NCI-H187 treated with DMSO at 0.1 percent for 48 hours (cell line): ENCODE measurements around the gene SWAP70.

Experiments
- DNase-seq: peaks from one replicate; lab custom pipeline; 2025; lab: John Stamatoyannopoulos, UW

SWAP70 gene

DNA sequence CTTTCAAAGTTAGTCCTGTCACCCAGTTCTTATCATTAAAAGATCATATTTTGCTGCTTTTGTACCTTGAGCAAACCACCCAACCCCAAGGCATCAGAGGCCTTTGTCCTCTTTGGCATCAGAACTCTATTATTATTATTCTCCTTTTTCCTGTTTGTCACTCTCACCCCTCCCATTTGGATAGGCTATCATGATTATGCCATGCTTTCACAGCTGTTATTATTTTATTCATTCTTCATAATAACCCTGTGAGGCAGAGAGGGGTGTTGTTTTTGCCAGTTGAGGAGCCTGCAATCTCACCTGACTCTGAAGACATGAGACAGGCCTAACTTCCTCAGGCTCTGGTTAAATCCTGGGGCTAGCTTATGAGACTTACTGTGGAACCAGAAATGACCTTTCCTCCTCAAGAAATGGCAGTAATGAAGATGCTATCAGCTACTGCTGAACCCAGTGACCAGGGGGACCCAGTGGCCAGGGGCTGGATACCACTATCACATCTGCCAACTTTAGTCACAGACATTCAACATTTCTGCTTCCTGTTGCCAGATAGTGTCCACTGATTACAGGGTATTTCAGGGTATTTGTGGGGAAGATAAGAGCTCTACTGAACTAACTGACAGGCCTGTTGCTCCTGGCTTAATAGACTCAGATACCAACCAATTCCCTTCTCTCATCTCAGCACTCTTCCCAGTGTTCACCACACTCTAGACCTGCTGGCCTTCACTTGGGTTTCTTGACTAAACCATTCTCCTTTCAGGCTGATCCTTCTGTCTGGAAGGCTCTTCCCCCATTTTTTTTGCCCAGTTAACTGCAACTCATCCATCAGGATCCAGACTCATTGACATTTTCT is 11.8 kb upstream of the SWAP70 start:
- no peak for DNase-seq

DNA sequence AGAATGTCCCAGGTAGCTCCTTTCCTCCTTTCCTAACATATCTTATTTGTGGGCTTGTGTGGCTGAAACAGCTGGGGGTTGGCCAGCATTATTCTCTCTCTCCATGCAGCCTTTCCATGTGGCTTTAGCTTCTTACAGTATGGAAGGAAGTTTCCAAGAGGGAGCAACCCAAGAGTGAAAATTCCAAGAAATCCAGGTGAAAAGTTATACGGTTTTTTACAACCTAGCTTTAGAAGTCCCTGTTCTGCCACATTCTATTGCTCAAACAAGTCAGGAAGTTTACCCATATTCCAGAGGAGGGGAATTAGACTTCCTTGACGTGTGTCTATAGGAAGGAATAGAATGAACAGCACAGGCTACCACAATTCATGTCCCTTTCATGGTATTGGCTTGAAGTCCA is 10.0 kb upstream of the SWAP70 start:
- no peak for DNase-seq

DNA sequence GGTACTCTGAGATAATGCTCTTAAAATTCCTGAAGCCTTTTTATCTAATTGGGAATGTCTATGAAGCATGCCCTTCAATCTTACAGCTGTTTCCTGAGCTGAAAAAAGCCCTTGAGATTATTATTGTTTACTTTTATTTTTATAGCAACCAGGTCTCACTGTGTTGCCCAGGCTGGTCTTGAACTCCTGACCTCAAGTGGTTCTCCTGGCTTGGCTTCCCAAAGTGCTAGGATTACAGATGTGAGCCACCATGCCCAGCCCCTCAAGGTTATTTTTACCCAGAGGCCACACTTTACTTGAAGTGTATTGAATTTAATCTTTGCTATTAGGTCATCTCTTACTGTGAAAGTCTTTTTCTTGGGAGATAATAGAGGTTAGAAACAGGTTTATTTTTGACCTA is 7.0 kb upstream of the SWAP70 start:
- no peak for DNase-seq

DNA sequence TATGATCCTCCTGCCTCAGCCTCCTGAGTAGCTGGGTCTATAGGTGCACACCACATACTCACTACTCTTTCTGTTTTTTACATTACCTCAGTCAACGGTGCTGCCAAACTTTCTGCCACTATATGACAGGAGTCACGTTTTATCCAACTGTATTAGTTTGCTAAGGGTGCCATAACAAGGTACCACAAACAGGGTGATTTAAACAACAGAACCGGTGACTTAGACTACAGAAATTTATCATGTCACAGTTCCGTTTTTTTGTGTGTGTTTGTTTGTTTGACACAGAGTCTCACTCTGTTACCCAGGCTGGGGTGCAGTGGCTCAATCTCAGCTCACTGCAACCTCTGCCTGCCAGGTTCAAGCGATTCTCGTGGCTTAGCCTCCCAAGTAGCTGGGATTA is 6.3 kb upstream of the SWAP70 start:
- no peak for DNase-seq

DNA sequence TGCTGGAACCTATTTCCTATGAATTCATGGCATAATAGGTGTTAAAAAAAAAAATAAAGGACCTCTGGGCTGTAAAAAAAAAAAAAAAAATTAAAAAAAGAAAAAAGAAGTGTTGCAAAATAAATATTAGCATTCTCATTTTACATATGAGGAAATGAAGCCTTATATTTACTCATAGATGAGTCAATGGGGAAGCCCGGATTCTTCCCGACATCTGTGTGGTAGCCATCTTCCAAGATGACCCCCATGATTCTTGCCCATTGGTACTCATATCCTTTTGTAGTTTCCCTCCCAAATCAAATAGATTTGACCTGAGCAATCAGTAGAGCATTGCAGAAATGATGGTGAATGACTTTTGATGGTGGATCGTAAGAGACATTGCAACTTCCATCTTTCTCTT is 3.0 kb upstream of the SWAP70 start:
- DNase-seq: no peak

DNA sequence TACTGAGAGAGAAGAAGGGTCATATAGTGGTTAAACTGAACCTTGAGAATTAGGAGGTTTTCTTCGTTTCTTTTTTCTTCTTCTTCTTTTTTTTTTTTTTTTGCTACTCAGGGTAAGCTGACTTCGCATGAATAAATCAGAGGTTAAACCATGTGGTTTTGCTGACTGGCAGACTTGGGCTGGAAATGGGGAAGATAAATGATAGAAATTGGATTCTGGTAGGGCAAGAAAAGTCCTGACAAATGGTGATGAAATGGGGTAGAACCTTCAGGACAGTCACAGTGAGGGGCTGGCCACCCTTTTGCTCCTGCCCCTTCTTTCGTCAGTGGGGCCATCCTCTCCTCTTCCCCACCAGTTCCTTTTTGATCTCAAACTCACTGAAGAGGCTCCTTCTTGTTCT is 1.6 kb upstream of the SWAP70 start:
- no peak for DNase-seq

DNA sequence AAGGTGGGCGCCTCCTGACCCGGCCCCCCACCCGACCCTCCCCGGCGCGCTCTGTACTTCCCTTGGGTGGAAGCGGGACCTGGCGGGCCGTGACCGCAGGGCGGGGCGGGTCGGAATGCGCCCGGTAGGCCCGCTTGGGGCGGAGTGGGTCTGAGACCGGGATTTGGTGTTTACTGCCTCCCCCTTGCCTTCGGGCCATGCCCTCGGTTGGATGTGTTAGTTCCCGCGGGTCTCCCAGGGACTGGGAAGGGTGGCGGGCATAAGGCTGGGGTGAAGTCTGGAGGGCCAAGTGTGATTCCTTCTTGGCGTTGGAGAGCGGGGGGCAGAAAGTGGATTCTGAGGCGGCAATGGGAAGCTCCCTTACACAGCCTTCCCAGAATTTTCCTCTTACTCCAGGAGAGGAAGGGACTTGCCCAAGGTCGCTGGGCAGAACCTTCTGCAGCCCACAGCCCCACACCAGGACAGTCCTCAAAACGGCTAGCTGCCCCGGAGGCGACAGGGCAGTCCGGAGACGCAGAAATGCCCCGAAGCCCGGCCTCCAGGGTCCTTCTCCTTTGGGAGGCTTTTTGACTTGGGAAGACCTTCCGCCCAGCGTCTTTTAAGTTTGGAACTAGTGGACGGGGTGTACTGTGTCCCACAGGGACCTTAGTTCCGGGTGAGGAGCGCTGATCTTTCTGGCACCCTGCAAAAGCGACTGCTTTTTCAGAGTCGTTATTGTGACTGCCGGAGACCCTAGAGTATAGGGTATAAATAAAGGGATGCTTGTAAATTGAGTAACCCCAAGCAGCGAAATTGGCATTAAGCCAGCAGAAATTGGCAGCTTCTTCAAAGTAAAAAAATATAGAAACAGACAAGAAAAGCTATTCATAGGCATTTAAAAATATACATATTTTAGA is 647 bp downstream of the SWAP70 start:
- no peak for DNase-seq

DNA sequence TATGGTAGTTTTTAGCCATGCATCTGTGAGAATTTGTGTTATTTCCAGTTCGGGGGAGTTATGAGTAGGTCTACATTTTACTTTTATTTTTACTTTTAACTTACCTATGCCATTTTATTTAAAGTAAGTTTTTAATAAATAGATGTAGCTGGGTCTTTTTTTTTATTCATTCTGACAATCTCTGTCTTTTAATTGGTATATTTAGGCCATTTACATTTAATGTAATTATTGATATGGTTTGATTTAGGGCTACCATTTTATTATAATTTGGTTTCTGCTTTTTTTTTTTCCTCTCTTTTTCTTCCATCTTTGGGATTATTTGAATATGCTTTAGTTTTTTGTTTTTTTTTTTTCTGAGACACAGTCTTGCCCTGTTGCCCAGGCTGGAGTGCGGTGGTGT is 1.9 kb downstream of the SWAP70 start:
- DNase-seq: no peak

DNA sequence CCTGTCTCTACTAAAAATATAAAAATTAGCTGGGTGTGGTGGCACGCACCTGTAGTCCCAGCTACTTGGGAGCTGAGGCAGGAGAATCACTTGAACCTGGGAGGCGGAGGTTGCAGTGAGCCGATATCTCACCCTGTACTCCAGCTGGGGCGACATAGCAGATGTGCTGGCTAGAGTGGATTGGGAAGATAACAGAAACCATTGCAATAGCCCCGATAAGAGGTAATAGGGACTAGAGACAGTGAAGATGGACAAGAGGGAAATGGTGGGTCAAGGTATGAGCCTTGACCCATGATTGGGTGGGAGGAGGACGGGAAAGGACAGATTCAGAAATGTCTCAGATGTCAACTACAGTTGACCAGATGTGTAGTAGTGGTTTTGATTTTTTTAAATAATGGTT is 6.1 kb downstream of the SWAP70 start:
- no peak for DNase-seq

DNA sequence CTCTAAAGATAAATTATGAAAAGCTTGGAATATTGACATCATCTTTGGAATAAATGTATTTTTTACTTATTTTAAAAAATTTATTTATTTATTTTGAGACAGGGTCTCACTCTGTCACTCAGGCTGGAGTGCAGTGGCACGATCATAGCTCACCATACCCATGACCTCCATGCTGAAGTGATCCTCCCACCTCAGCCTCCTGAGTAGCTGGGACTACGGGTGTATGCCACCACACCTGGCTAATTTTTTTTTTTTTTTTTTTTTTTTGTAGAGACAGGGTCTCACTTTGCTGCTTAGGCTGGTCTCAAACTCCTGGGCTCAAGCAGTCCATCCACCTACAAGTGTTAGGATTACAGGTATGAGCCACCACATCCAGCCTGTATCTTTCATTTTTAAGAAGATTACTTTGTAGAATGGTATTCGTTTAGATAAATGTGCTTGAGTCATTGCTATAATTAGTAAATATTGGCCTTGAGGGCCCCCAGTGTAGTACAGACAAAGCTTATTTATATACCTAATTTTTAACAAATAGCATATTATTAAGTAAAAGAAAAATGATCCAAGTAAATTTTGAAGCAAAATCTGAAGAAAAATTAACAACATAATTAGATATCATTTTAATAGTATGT is 8.5 kb downstream of the SWAP70 start:
- DNase-seq: no peak

DNA sequence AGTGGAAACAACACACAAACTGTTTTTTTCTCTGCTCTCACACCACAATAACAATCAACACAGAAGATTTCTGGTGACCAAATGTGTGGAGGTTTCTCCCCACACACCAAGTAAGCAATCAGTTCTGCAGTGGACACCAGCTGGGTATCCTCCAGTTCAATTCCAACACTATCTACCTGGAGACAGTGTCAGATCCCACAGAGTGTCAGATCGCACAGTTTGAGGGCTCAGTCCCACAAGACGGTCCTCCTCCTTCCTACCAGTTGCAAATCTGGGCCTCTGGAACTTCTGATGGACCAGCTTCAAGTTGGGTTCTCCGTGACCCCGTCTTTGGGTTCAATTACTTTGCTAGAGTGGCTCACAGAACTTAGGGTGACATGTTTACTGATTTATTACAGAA is 9.0 kb downstream of the SWAP70 start:
- DNase-seq: no peak

DNA sequence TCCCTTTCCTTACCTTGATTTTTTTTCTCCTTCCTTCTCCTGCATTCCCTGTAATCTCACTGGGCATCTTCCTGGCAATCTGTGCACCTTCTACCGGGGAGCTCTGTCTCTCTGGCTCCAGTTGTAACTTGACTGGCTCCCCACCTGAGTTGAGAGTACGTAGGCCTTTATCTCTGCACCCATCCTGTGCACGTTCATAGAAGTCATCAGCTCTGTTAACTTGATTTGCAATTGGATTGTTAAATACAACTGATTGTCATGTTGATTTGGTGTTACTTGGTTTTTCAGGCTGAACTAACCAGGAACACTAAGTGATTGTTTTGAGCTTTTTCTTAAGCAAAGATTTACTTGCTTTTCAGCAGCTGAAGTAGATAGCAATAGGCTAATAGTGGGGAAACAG is 11.8 kb downstream of the SWAP70 start:
- DNase-seq: no peak

DNA sequence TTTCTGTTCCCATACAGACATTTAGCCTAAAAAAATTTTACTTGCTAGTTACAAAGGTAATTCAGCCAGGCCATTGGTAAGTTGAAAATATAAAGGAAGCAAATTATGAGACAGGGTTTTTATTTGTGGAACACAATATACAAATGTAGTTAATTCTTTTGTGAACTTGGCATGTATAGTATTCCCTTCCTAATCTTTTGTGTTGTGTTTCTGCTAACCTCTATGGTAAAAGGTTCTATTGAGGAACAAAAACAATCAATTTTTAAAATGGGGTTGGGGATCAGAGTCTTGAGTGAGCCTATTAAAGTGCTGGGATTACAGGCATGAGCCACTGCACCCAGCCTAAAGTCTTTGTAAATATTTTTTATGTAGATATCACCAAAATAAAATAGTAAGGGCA is 14.1 kb downstream of the SWAP70 start:
- no peak for DNase-seq

DNA sequence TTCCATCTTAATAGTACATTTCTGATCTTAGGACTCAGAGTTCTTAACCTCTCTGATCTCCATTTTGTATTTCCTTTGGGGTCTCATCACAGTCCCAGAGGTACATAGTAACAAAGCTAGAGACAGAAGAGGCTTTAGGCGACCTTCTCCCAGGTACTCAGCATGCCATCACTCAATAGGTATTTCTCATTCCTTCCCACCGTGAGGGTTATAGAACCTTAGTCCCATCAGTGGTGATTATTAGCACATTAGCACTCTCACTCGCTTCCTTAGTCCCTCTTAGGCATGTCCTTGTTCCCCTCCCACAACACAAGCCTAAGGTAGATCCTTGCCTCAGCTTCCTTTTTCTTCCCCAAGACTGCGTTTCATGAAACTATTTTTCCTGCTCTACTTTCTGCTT is 14.7 kb downstream of the SWAP70 start:
- DNase-seq: no peak

DNA sequence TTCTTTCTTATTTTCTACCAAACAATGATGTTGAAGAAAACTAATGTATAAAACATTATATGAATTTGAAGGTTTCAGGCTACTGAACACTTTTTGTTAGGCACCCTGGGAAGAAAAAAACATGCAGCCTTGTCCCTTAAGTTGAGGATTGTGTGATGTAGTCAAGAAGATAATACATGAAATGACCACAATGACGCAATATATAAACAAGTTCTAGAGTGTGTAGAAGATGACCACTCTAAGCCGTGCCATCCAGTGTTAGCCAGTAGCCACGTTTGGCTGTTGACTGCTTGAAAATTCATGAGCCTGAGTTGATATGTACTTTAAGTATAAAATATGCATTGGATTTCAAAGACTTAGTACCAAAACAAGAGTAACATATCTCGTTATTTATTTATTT is 16.2 kb downstream of the SWAP70 start:
- DNase-seq: no peak

DNA sequence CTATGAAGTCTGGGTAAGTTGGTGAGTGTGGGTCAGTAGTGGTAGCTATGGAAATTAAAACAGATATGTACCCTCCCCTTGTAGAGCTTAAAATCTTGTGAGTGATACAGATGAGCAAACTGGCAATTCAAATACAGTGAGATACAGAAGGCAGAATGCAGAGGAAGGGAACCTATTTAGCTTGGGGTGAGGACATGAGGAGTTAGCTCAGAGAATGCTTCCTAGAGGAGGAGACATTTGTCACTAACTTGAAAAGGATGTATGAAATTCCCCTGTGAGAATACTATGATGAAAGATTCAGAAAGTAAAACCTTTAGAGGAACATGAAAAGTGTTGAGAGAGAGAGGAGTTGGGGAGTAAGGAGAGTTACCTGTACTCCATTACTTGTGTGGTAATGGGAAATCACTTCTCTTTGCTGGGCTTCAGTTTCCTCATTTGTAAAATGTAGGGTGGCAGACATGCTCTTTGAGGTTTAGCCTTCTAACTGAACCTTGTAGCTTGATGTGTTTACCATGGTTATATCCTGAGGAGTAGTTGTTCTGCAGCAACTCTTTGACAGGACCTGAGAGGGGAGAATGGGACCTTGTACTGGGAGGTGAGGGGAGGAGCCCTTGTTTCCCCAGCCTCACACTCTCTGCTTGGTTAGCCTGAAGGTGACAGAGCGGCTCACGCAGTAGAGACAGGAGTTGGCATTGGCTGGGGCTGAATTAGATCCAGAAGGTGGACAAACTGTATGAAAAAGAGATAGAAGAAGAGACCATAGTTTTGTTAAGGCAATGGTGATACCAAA is 17.9 kb downstream of the SWAP70 start:
- DNase-seq: no peak

DNA sequence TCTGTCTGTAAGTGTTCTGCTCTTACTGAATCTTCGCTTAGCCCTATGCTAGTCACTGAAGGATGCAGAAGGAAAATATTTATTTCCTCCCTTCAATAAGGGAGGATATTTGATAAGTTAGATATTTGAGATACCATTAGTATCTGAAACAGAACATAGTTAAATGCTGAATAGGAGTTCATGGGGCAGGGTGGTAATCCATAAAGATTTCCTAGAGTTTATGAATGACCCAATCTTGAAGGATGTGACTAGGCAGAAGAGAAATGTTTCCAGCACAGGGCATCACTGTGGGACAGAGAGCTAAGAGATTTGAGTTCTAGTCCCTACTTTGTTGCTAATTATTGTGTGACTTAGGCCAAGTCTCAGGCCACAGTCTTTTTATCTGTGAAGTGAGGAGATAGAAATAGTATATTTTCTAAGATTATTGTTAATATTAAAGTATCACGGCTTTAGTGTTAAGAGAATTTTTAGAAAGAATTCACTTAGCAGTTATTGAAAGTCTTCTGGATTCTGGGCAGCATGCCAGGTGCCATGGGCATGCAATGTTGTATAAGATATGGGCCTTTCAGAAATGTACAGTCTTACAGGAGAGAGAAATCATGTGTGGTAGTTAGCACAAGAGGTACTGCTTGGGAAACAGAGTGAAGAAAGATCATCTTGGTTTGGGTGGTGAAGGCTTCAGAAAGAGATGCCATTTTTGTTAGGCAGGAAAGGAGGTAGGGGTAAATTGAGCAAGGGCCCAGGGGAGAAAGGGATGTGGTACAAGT is 24.0 kb downstream of the SWAP70 start:
- DNase-seq: no peak

DNA sequence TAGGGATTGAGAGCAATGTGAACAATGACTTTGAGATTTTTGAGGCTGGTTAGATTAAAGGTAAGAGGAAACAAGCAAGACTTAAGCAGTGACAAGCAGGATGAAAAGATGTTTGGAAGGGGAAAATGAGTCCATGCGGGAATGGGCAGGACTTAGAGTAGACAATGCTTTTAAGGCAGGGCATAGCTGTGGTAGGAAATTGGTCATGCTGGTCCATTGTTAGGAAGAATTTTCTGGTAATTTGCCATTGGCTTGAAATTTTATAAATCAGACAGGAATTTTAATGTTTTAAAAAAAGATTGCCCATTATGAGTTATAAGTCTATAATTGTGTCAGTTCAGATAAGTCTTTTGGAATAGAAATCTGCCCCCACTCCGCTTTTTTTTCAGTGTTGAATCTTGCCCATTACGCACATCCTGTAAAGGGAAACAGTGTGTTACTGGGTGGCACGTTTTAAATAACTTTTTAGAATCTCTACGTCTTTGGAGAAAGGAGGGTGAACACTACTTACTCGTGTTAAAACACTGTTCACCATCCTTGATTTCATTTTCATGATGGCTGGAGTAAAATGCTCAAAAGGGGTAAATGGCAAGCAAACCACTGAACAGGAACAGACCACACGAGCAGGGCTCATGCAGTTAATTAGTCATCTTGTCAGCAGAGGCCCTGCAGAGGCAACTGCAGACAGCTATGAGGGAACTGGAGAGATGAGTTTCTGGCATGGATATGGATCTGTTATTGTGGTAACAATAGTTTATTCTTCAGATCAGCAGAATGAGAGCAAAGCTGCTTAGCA is 25.0 kb downstream of the SWAP70 start:
- DNase-seq: no peak

DNA sequence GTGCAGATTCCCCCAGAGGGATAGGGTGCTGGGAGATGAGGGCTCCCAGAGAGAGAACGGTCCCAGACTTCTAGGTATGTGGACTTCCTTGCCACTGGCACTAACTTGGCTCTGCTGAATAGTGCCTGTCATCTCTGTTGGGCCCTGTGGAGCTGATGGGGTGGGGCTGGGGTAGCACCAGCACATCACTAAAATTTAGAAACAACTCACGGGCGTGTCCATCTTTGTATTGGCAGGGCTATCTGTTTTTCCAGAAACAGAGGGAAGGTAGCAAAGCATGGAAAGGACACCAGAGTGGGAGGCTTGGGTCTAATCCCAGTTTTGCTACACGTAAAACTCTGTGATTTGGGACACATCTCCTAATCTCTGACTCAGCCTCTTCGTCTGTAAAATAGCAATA is 25.8 kb downstream of the SWAP70 start:
- no peak for DNase-seq

DNA sequence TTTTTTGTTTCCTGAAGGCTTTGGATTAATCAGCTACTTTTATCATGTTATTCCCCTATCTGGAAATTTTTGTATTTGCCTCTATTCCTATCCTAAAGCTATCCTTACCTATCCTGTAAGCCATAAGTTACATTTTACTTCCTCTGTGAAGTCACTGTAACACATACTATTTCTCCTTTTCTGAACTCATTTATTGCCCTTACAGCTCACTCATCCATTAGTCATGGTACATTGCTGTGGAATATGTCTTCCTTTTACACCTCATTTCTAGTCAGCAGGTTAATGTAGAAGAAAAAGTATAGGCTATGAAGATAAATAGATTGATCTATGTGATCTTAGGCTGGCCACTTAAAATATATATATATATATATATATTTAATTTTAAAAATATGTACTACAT is 28.0 kb downstream of the SWAP70 start:
- no peak for DNase-seq
